ENCODE results near the gene SMARCE1.
A peak's percentile ranks its signal among the peaks of the same experiment; 100 is the strongest.

The SMARCE1 gene

DNA sequence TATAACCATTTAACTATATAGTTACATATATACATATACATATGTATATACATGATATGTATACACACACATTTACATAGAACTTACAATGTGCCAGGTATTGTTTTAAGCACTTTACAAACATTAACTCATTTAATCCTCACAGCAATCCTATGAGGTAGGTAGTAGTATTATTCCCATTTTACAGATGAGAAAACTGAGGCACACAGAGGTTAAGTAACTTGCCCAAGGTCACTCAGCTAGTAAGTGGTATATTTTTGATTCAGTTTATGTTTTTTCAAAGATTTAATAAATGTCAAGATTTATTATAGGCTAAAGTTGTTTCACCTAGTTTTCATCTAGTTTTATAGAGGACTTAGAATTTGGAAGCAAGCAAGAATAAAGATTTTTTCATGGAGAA lies 10.8 kb upstream of the SMARCE1 start:
- no peak for DNase-seq (ENCODE audit: extremely low spot score)
- CTCF ChIA-PET: no interaction called here
- TF ChIP-seq FOXM1 (IDR thresholded peaks at IDR 0.05; ENCODE audit: borderline replicate concordance) (no peak), LEF1 (IDR thresholded peaks at IDR 0.05; ENCODE audit: borderline replicate concordance) (no peak), SP1 (IDR thresholded peaks at IDR 0.05) (no peak), FOXA1 (IDR thresholded peaks at IDR 0.05) (no peak), NFRKB (IDR thresholded peaks at IDR 0.05) (no peak), CTBP1 (IDR thresholded peaks at IDR 0.05; ENCODE audit: borderline replicate concordance) (no peak), ELF4 (IDR thresholded peaks at IDR 0.05) (no peak)
- POLR2A ChIA-PET: interaction anchor here (3.7 kb wide), 1 partner anchor 11 kb away, joined by 14 read pairs; the partner anchor contains the start of gene SMARCE1

DNA sequence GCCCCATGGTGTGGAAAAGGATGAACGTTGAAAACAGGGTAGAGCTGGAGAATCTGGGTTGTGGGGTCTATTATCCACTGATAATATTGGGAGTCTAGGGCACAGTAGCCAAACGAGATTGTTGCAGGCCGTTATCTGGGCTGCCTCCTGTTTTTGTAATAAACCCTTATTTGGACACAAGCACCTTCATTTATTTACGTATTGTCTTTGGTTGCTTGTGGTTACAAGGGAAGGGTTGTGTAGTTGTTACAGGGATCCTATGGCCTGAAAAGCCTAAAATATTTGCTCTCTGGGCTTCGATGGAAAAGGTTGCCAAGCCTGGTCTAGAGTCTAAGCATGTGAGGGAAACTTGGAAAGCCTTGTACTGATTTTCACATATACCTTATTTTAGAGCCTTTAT lies 4.3 kb upstream of the SMARCE1 start:
- CTCF ChIA-PET: no interaction called here
- TF ChIP-seq, protein P1, sequence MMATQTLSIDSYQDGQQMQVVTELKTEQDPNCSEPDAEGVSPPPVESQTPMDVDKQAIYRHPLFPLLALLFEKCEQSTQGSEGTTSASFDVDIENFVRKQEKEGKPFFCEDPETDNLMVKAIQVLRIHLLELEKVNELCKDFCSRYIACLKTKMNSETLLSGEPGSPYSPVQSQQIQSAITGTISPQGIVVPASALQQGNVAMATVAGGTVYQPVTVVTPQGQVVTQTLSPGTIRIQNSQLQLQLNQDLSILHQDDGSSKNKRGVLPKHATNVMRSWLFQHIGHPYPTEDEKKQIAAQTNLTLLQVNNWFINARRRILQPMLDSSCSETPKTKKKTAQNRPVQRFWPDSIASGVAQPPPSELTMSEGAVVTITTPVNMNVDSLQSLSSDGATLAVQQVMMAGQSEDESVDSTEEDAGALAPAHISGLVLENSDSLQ (IDR thresholded peaks at IDR 0.05): no peak
- TF ChIP-seq BHLHE40 (IDR thresholded peaks at IDR 0.05; ENCODE audit: borderline replicate concordance) (no peak), TARDBP (IDR thresholded peaks at IDR 0.05) (no peak), FOXK2 (IDR thresholded peaks at IDR 0.05) (no peak)
- POLR2A ChIA-PET: interaction anchor here (0.7 kb wide), 1 partner anchor 234 kb away, joined by 3 read pairs; the partner anchor contains the start of gene TOP2A
- no peak for DNase-seq (ENCODE audit: extremely low spot score)

DNA sequence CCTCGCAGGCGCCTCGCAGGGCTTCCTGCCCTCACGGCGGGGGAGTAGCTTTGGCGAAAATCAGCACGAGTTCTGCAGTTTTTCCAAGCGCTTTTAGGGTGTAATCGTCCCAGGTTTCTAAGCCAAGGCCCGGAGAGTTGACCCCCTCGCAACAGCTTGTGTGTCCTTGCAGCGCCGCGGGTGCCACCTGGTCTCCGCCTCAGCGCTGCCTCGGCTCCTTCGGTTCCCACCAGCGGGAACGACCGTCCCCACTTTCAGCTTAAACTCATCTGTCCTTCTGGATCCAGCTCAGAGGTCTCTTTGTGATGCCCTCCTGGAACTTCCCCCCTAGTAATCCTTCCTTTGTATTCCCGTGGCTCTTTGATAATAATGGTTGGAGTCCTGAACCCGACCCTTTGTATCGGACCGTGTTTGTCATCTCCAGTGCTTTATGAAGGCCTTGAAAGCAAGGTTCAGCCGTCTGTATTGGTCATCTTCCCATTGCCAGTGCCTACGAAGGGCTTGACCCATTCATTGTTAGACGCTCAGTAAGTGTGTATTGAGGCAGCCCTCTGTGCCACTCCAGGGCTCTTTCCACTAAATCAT lies 858 bp upstream of the SMARCE1 start:
- TF ChIP-seq FOXA1 (IDR thresholded peaks at IDR 0.05) (no peak), NFRKB (IDR thresholded peaks at IDR 0.05) (no peak), CTBP1 (IDR thresholded peaks at IDR 0.05; ENCODE audit: borderline replicate concordance) (no peak), FOXM1 (IDR thresholded peaks at IDR 0.05; ENCODE audit: borderline replicate concordance) (no peak), BHLHE40 (IDR thresholded peaks at IDR 0.05; ENCODE audit: borderline replicate concordance) (no peak), SP1 (IDR thresholded peaks at IDR 0.05) (no peak), ELF4 (IDR thresholded peaks at IDR 0.05) (no peak), ZNF384 (IDR thresholded peaks at IDR 0.05) (no peak), SUZ12 (IDR thresholded peaks at IDR 0.05) (no peak), FOXK2 (IDR thresholded peaks at IDR 0.05) (no peak), L3MBTL2 (conservative IDR thresholded peaks at IDR 0.05) (no peak; the same call in 1 of the 2 replicates), TARDBP (IDR thresholded peaks at IDR 0.05) (no peak), HDGF (IDR thresholded peaks at IDR 0.05; ENCODE audit: borderline replicate concordance) (no peak), LEF1 (IDR thresholded peaks at IDR 0.05; ENCODE audit: borderline replicate concordance) (no peak), ARNT (IDR thresholded peaks at IDR 0.05) (no peak)
- TF ChIP-seq, protein P1 (IDR thresholded peaks at IDR 0.05): no peak
- POLR2A ChIA-PET: interaction anchor here (0.6 to 3.2 kb wide), 8 partner anchors 12 to 694 kb away, joined by 3 to 14 read pairs (median 5); partner anchors contain the start of gene KRT222
- CTCF ChIA-PET: no interaction called here
- DNase-seq (ENCODE audit: extremely low spot score): peak; percentile 25

DNA sequence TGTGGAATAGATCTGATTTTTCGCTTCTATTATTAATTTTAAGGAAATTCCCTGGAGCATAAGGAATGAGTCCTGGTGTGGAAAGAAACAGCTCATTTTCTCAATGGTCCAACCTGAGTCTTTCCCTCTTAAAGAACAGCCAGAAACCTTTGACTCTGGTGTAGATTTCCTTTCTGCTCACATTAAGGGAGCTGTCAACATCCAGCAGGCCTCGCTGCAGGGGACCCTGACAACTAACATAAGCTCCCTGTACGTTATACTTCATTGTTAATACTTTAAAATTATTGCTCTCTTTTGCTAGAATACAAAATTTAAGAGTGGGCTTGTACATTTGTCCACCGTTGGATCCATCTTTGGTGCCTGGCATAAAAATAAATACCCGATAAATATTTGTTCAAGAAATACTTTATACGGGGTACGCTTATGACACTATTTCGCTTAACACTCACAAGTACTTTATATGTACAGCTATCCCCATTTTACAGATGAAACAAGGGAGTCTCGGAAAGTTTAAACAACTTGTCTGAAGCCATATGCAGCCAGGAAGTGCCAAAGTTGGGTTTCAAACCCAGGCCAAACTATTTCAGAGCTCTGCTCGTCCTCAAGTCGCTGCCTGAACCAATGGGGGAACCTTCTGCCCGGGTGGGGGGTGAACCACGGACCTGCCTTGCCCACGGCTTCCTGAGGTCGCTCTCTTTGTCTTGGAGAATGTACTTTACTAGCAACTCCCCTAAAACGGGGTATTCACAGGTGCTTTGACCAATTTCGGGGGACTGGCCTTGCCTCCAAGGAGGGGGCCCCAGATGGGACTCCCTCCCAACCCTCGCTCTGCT lies 611 bp downstream of the SMARCE1 start:
- no peak for TF ChIP-seq TARDBP (IDR thresholded peaks at IDR 0.05)
- TF ChIP-seq L3MBTL2 (conservative IDR thresholded peaks at IDR 0.05): no peak
- TF ChIP-seq ZNF384 (IDR thresholded peaks at IDR 0.05): no peak
- TF ChIP-seq ELF4 (IDR thresholded peaks at IDR 0.05): no peak
- no peak for TF ChIP-seq SUZ12 (IDR thresholded peaks at IDR 0.05)
- no peak for TF ChIP-seq CTBP1 (IDR thresholded peaks at IDR 0.05; ENCODE audit: borderline replicate concordance)
- no peak for TF ChIP-seq LEF1 (IDR thresholded peaks at IDR 0.05; ENCODE audit: borderline replicate concordance)
- no peak for TF ChIP-seq FOXK2 (IDR thresholded peaks at IDR 0.05)
- TF ChIP-seq NFRKB (IDR thresholded peaks at IDR 0.05): no peak
- TF ChIP-seq HDGF (IDR thresholded peaks at IDR 0.05; ENCODE audit: borderline replicate concordance): no peak
- no peak for TF ChIP-seq FOXA1 (IDR thresholded peaks at IDR 0.05)
- no peak for TF ChIP-seq ARNT (IDR thresholded peaks at IDR 0.05)
- TF ChIP-seq SP1 (IDR thresholded peaks at IDR 0.05): no peak
- TF ChIP-seq, protein P1 (IDR thresholded peaks at IDR 0.05): no peak
- TF ChIP-seq FOXM1 (IDR thresholded peaks at IDR 0.05; ENCODE audit: borderline replicate concordance): no peak
- TF ChIP-seq BHLHE40 (IDR thresholded peaks at IDR 0.05; ENCODE audit: borderline replicate concordance): no peak
- DNase-seq (ENCODE audit: extremely low spot score): peak; percentile 20
- ChIA-PET POLR2A (interaction anchor here (0.6 to 3.2 kb wide), 18 partner anchors 9 to 1042 kb away, joined by 3 to 14 read pairs (median 4); no protein-coding TSS in a partner anchor), CTCF (interaction anchor here (1.2 kb wide), 1 partner anchor 27 kb away, joined by 7 read pairs; no protein-coding TSS in a partner anchor)

DNA sequence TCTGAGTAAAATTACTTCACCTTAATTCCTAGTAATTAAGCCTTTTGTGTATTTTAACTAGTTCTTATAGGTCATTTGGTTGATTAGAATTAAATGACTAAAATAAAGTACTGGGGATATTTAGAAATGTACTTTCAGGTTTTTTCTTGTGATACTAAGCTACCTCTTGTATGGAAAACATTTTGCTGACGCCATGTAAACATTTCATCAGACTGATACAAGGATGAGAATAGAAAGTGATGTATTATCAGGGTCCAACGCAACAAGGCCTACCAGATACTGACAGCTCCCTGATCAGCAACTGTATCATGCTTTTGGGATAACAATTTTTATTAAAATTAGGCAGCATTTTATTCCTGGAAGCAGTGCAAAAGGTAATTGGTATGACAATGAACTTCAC lies 1.7 kb downstream of the SMARCE1 start:
- CTCF ChIA-PET: interaction anchor here (1.2 kb wide), 1 partner anchor 26 kb away, joined by 7 read pairs; no protein-coding TSS in a partner anchor
- POLR2A ChIA-PET: interaction anchor here (0.7 to 3.2 kb wide), 6 partner anchors 12 to 1044 kb away, joined by 3 to 14 read pairs (median 6); no protein-coding TSS in a partner anchor
- no peak for DNase-seq (ENCODE audit: extremely low spot score)
- TF ChIP-seq ZNF384 (IDR thresholded peaks at IDR 0.05) (no peak), TARDBP (IDR thresholded peaks at IDR 0.05) (no peak), FOXA1 (IDR thresholded peaks at IDR 0.05) (no peak), ARNT (IDR thresholded peaks at IDR 0.05) (no peak), ELF4 (IDR thresholded peaks at IDR 0.05) (no peak), CTBP1 (IDR thresholded peaks at IDR 0.05; ENCODE audit: borderline replicate concordance) (no peak), FOXM1 (IDR thresholded peaks at IDR 0.05; ENCODE audit: borderline replicate concordance) (no peak), SP1 (IDR thresholded peaks at IDR 0.05) (no peak), LEF1 (IDR thresholded peaks at IDR 0.05; ENCODE audit: borderline replicate concordance) (no peak), BHLHE40 (IDR thresholded peaks at IDR 0.05; ENCODE audit: borderline replicate concordance) (no peak), L3MBTL2 (conservative IDR thresholded peaks at IDR 0.05) (no peak), SUZ12 (IDR thresholded peaks at IDR 0.05) (no peak), FOXK2 (IDR thresholded peaks at IDR 0.05) (no peak)
- TF ChIP-seq, protein P1 (IDR thresholded peaks at IDR 0.05): no peak

All from HEK293T (cell line).